Astrocyte (in vitro differentiated cells and primary cell): ENCODE measurements around the gene CSGALNACT2. TPM values are rescaled to one million over a fixed set of nuclear protein-coding genes. Genes with fewer than 3 reads are reported as not detected.

ENCODE experiments used
- DNase-seq: peaks from one replicate; pipeline ENCODE4 v3.0.0-alpha.2; 2010; ENCODE audit warnings: low read depth
- FAIRE-seq: peaks from 2 replicates; lab custom pipeline; 2011; peaks lifted over from hg19 to GRCh38; lab: Jason Lieb, UNC
- H2AFZ ChIP-seq: 2 replicates; pipeline ENCODE4 v1.6.0; 2012; ENCODE audit warnings: low read depth, low read length, inconsistent platforms
- H3K27ac ChIP-seq: 2 replicates; pipeline ENCODE4 v1.5.1; 2011; ENCODE audit warnings: low read depth, low read length, inconsistent platforms
- H3K27me3 ChIP-seq: 2 replicates; pipeline ENCODE4 v1.6.0; 2011; ENCODE audit warnings: low read length, inconsistent platforms; ENCODE audit not compliant: insufficient read depth
- H3K36me3 ChIP-seq: 2 replicates; pipeline ENCODE4 v1.5.1; 2011; ENCODE audit warnings: low read length, inconsistent platforms; ENCODE audit not compliant: insufficient read depth
- H3K4me1 ChIP-seq: 2 replicates; pipeline ENCODE4 v1.5.1; 2011; ENCODE audit warnings: low read length, inconsistent platforms; ENCODE audit not compliant: insufficient read depth
- H3K4me2 ChIP-seq: 2 replicates; pipeline ENCODE4 v1.6.0; 2012; ENCODE audit warnings: low read length, inconsistent platforms
- H3K4me3 ChIP-seq: 2 replicates; pipeline ENCODE4 v1.5.1; 2011; ENCODE audit warnings: low read depth, mild to moderate bottlenecking, low read length, inconsistent platforms; ENCODE audit not compliant: insufficient read depth
- H3K79me2 ChIP-seq: 2 replicates; pipeline ENCODE4 v1.6.0; 2012; ENCODE audit warnings: mild to moderate bottlenecking, low read length, inconsistent platforms; ENCODE audit not compliant: insufficient read depth
- H3K9ac ChIP-seq: 2 replicates; pipeline ENCODE4 v1.6.0; 2012; ENCODE audit warnings: mild to moderate bottlenecking, low read length, inconsistent platforms
- H3K9me3 ChIP-seq: 2 replicates; pipeline ENCODE4 v1.5.1; 2012; ENCODE audit warnings: low read depth, mild to moderate bottlenecking, low read length, inconsistent platforms; ENCODE audit not compliant: insufficient read depth
- H4K20me1 ChIP-seq: 2 replicates; pipeline ENCODE4 v1.6.0; 2012; ENCODE audit warnings: low read length, inconsistent platforms; ENCODE audit not compliant: insufficient read depth
- H3K27ac Mint-ChIP-seq: one replicate; pipeline ENCODE4 v1.8.0; 2021; ENCODE audit warnings: mild to moderate bottlenecking, mixed read lengths; ENCODE audit not compliant: unreplicated experiment
- H3K27me3 Mint-ChIP-seq: one replicate; pipeline ENCODE4 v1.8.0; 2021; ENCODE audit warnings: low read depth, mixed read lengths; ENCODE audit not compliant: unreplicated experiment
- H3K36me3 Mint-ChIP-seq: one replicate; pipeline ENCODE4 v1.8.0; 2021; ENCODE audit warnings: low read depth, mixed read lengths; ENCODE audit not compliant: unreplicated experiment
- H3K4me1 Mint-ChIP-seq: one replicate; pipeline ENCODE4 v1.8.0; 2021; ENCODE audit warnings: low read depth, mixed read lengths; ENCODE audit not compliant: unreplicated experiment
- H3K4me3 Mint-ChIP-seq: one replicate; pipeline ENCODE4 v1.8.0; 2021; ENCODE audit warnings: mild to moderate bottlenecking, moderate library complexity, mixed read lengths; ENCODE audit not compliant: unreplicated experiment
- H3K9me3 Mint-ChIP-seq: one replicate; pipeline ENCODE4 v1.8.0; 2021; ENCODE audit warnings: mild to moderate bottlenecking, mixed read lengths; ENCODE audit not compliant: unreplicated experiment
- EZH2 ChIP-seq: IDR thresholded peaks from 2 replicates; pipeline ENCODE4 v1.6.1; 2012; ENCODE audit warnings: mild to moderate bottlenecking, low read length, inconsistent platforms; ENCODE audit not compliant: insufficient read depth
- total RNA-seq: library from RNA; stranded (reverse); gene quantifications from 2 replicates; pipeline ENCODE4 v1.2.1, GENCODE V29; 2021
- TF ChIP-seq, protein P1 (sequence below): IDR thresholded peaks from 2 replicates; pipeline ENCODE4 v1.5.1; 2011; ENCODE audit warnings: low read depth, mild to moderate bottlenecking, inconsistent platforms, low read length, moderate library complexity; ENCODE audit not compliant: insufficient read depth

CSGALNACT2 gene
- total RNA-seq, 1 donor from 2014 or later: 28.5 TPM

DNA sequence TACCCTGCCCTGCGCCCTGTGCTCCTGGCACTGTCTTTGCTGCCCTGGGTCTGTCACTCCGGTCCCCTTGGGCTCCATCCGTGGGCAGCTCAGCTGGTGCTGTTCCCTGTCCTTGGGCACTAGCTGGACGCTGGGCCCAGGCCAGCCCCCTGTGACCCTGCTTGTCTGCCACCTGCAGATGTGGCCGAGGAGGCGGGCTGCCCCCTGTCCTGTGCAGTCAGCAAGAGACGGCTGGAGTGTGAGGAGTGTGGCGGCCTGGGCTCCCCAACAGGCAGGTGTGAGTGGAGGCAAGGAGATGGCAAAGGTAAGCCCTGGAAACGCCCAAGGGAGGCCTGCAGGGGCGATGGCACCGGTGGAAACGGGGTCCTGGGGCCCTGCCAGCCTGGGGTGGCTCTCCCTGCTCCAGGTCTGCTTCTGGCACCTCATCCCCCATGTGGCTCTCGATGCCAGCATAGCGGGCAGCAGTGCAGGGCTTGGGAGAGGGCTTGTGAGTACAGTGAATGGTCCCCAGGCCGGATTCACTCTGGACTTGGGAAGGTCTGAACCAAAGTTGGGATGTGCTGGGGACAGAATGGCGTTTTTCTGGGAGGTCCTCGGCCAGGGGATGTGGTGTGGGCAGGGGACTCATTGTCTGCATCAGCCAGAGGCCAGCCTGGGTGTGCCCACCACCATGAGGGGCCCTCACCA, 26.2 kb upstream of the CSGALNACT2 start:
- no peak overlapping the region for H2AFZ ChIP-seq
- H3K4me1 ChIP-seq: no peaks in the 10 kb centered on the region
- Mint-ChIP-seq H3K4me3 (no peak overlapping the region), H3K9me3 (no peaks in the 10 kb centered on the region), H3K4me1 (peaks cover 8% of the 10 kb centered on the region), H3K27ac (no peak overlapping the region), H3K36me3 (peaks cover 2% of the 10 kb centered on the region), H3K27me3 (no peaks in the 10 kb centered on the region)
- no peaks in the 10 kb centered on the region for H3K27me3 ChIP-seq
- H3K27ac ChIP-seq: no peak overlapping the region
- H3K4me2 ChIP-seq: no peak overlapping the region
- no peak overlapping the region for H3K4me3 ChIP-seq
- H3K9ac ChIP-seq: no peak overlapping the region
- no peaks in the 10 kb centered on the region for H3K79me2 ChIP-seq
- no peaks in the 10 kb centered on the region for H3K9me3 ChIP-seq
- no peak for FAIRE-seq
- no peaks in the 10 kb centered on the region for H3K36me3 ChIP-seq
- DNase-seq: no peak
- TF ChIP-seq, protein P1, sequence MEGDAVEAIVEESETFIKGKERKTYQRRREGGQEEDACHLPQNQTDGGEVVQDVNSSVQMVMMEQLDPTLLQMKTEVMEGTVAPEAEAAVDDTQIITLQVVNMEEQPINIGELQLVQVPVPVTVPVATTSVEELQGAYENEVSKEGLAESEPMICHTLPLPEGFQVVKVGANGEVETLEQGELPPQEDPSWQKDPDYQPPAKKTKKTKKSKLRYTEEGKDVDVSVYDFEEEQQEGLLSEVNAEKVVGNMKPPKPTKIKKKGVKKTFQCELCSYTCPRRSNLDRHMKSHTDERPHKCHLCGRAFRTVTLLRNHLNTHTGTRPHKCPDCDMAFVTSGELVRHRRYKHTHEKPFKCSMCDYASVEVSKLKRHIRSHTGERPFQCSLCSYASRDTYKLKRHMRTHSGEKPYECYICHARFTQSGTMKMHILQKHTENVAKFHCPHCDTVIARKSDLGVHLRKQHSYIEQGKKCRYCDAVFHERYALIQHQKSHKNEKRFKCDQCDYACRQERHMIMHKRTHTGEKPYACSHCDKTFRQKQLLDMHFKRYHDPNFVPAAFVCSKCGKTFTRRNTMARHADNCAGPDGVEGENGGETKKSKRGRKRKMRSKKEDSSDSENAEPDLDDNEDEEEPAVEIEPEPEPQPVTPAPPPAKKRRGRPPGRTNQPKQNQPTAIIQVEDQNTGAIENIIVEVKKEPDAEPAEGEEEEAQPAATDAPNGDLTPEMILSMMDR: no peak
- no peak for TF ChIP-seq EZH2
- no peaks in the 10 kb centered on the region for H4K20me1 ChIP-seq

DNA sequence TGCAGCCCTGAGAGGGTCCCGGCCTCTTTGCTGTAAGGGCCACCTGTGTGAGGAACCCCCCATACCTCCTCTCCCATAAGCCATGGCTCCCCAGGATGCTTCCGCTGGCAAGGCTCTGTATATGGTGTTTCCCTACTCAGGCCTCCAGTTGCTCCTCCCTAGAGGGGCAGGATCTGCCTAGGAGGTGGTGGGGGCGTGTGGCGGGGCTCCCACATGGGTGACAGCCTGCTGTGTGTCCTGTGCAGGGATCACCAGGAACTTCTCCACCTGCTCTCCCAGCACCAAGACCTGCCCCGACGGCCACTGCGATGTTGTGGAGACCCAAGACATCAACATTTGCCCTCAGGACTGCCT, 25.7 kb upstream of the CSGALNACT2 start:
- H3K27me3 Mint-ChIP-seq: peaks cover 2% of the 10 kb centered on the region
- FAIRE-seq: no peak
- no peak for DNase-seq
- H3K4me2 ChIP-seq: no peak overlapping the region
- no peaks in the 10 kb centered on the region for H3K79me2 ChIP-seq
- H3K9me3 Mint-ChIP-seq: no peaks in the 10 kb centered on the region
- H3K36me3 Mint-ChIP-seq: peaks cover 2% of the 10 kb centered on the region
- TF ChIP-seq, protein P1: no peak
- no peak for TF ChIP-seq EZH2
- no peak overlapping the region for H3K4me3 Mint-ChIP-seq
- no peaks in the 10 kb centered on the region for H3K9me3 ChIP-seq
- no peak overlapping the region for H2AFZ ChIP-seq
- H3K27me3 ChIP-seq: no peaks in the 10 kb centered on the region
- no peak overlapping the region for H3K27ac Mint-ChIP-seq
- H3K27ac ChIP-seq: no peak overlapping the region
- no peaks in the 10 kb centered on the region for H3K4me1 ChIP-seq
- H3K4me3 ChIP-seq: no peak overlapping the region
- no peaks in the 10 kb centered on the region for H3K36me3 ChIP-seq
- peaks cover 8% of the 10 kb centered on the region for H3K4me1 Mint-ChIP-seq
- no peak overlapping the region for H3K9ac ChIP-seq
- H4K20me1 ChIP-seq: no peaks in the 10 kb centered on the region
